ENCODE measurements around the gene PPCS.

- TF ChIP-seq EP300 (IDR thresholded peaks at IDR 0.05), result no peak
- no peak for TF ChIP-seq POLR2A (IDR thresholded peaks at IDR 0.05)
- no peak for TF ChIP-seq CTCF (IDR thresholded peaks at IDR 0.05)
- TF ChIP-seq POLR2AphosphoS5 (IDR thresholded peaks at IDR 0.05), result no peak
Measured at GRCh38 chr1:42422737-42423136, 33.6 kb upstream of the PPCS start.

Measured in gastroesophageal sphincter (tissue), 3 donors.